Measurements from ENCODE around the gene RFFL.
"Not testable (repeated sequence)": the region's sequence is repeated elsewhere in the genome, so short reads cannot be mapped to it uniquely, and the experiment has no call there.

Gene RFFL

GRCh38 chr17:35003778-35004177 lies 59.7 kb downstream of the RFFL start:
- H3K4me3 ChIP-seq (ENCODE audit: low read length): no peak overlapping the region
- no peak for DNase-seq (ENCODE audit: low read depth)
- TF ChIP-seq CTCF (conservative IDR thresholded peaks at IDR 0.05; ENCODE audit: low read length): no peak

GRCh38 chr17:35002876-35003551 lies 60.5 kb downstream of the RFFL start:
- TF ChIP-seq CTCF (conservative IDR thresholded peaks at IDR 0.05; ENCODE audit: low read length): no peak
- no peak overlapping the region for H3K4me3 ChIP-seq (ENCODE audit: low read length)
- no peak for DNase-seq (ENCODE audit: low read depth)

- DNase-seq (ENCODE audit: low read depth): no peak
- no peak overlapping the region for H3K4me3 ChIP-seq (ENCODE audit: low read length)
- TF ChIP-seq CTCF (conservative IDR thresholded peaks at IDR 0.05; ENCODE audit: low read length): no peak
Observed at GRCh38 chr17:35001549-35001948, 62.0 kb downstream of the RFFL start.

- not testable (repeated sequence) for DNase-seq (ENCODE audit: low read depth); H3K4me3 ChIP-seq (ENCODE audit: low read length)
Observed at GRCh38 chr17:35000965-35001364, 62.5 kb downstream of the RFFL start.

GRCh38 chr17:34999456-34999855 lies 64.1 kb downstream of the RFFL start:
- no peak for TF ChIP-seq CTCF (conservative IDR thresholded peaks at IDR 0.05; ENCODE audit: low read length)
- DNase-seq (ENCODE audit: low read depth): no peak
- no peak overlapping the region for H3K4me3 ChIP-seq (ENCODE audit: low read length)

GRCh38 chr17:34998205-34998604 lies 65.3 kb downstream of the RFFL start:
- H3K4me3 ChIP-seq (ENCODE audit: low read length): no peak overlapping the region
- peak; percentile 63 for DNase-seq (ENCODE audit: low read depth)
- peak; percentile 92 for TF ChIP-seq CTCF (conservative IDR thresholded peaks at IDR 0.05; ENCODE audit: low read length)

- no peak for TF ChIP-seq CTCF (conservative IDR thresholded peaks at IDR 0.05; ENCODE audit: low read length)
- H3K4me3 ChIP-seq (ENCODE audit: low read length): no peak overlapping the region
- DNase-seq (ENCODE audit: low read depth): peak; percentile 60
Observed at GRCh38 chr17:34997355-34997862, 66.1 kb downstream of the RFFL start.

Measured in AG10803 (cell line).